T-helper 1 cell treated with Interleukin-12 subunit alpha and Interleukin-12 subunit beta and Interleukin-4 antibody, amounts not matched to agents 30 ng/mL and 1 ng/mL, for 36 hours (primary cell): ENCODE data around the gene MTG1. TPM values are rescaled to one million over a fixed set of nuclear protein-coding genes. Genes with fewer than 3 reads are reported as not detected.
"Not testable (repeated sequence)": the region's sequence is repeated elsewhere in the genome, so short reads cannot be mapped to it uniquely, and the experiment has no call there.

Experiments
- intact Hi-C: fragments of 100-400 bp; cut with micrococcal nuclease; formaldehyde crosslinking; loops from one replicate; pipeline ENCODE4 v1.15.1; 2024
- total RNA-seq: library from RNA; stranded (reverse); gene quantifications from 2 replicates; pipeline ENCODE4 v1.2.3, GENCODE V29; 2022

MTG1 gene
- total RNA-seq, 1 donor from 2014 or later, result 56.0 TPM

GRCh38 chr10:133358162-133358924, 35.6 kb upstream of the MTG1 start:
- intact Hi-C loops, result loop anchor here (1.0 to 5.0 kb wide), 7 partner anchors 15 to 1171 kb away; partner anchors contain the start of genes DPYSL4, ECHS1 and MTG1

- intact Hi-C loops, result loop anchor here (1.0 to 5.0 kb wide), 7 partner anchors 14 to 1172 kb away; partner anchors contain the start of genes DPYSL4, ECHS1 and MTG1
These were observed 35.0 kb upstream of the MTG1 start for GRCh38 chr10:133358925-133359310.

- intact Hi-C loops, result loop anchor here (2.0 to 5.0 kb wide), 2 partner anchors 31 to 1172 kb away; partner anchors contain the start of gene DPYSL4
These were observed 34.4 kb upstream of the MTG1 start for GRCh38 chr10:133359554-133359971.

GRCh38 chr10:133359972-133360610, 33.9 kb upstream of the MTG1 start:
- intact Hi-C loops, result loop anchor here (2.0 to 5.0 kb wide), 2 partner anchors 31 to 1173 kb away; partner anchors contain the start of gene DPYSL4

- intact Hi-C loops, result no loop called here
These were observed 32.7 kb upstream of the MTG1 start for GRCh38 chr10:133361227-133361626.

- intact Hi-C loops, result no loop called here
These were observed 32.0 kb upstream of the MTG1 start for GRCh38 chr10:133361773-133362441.

GRCh38 chr10:133362846-133363245, 31.1 kb upstream of the MTG1 start:
- intact Hi-C loops, result no loop called here

GRCh38 chr10:133364645-133365431, 29.1 kb upstream of the MTG1 start:
- intact Hi-C loops, result no loop called here

- intact Hi-C loops, result no loop called here
These were observed 28.4 kb upstream of the MTG1 start for GRCh38 chr10:133365461-133366129.

- intact Hi-C loops, result no loop called here
These were observed 27.9 kb upstream of the MTG1 start for GRCh38 chr10:133366130-133366478.

GRCh38 chr10:133366751-133367150, 27.2 kb upstream of the MTG1 start:
- intact Hi-C loops, result no loop called here

GRCh38 chr10:133367461-133367860, 26.5 kb upstream of the MTG1 start:
- intact Hi-C loops, result not testable (repeated sequence)

GRCh38 chr10:133368153-133368552, 25.8 kb upstream of the MTG1 start:
- intact Hi-C loops, result no loop called here

GRCh38 chr10:133370030-133370786, 23.7 kb upstream of the MTG1 start:
- intact Hi-C loops, result loop anchor here (10.0 kb wide), 1 partner anchor 915 kb away; no protein-coding TSS in a partner anchor

GRCh38 chr10:133372507-133372906, 21.4 kb upstream of the MTG1 start:
- intact Hi-C loops, result loop anchor here (2.0 to 10.0 kb wide), 2 partner anchors 44 to 918 kb away; no protein-coding TSS in a partner anchor

GRCh38 chr10:133373174-133374090, 20.5 kb upstream of the MTG1 start, which contains the start of gene ECHS1:
Gene ECHS1, minus strand, starts transcription at chr10:133373354. Its CDS starts 21 bp downstream, at chr10:133373333.
- intact Hi-C loops, result loop anchor here (1.0 to 10.0 kb wide), 8 partner anchors 15 to 919 kb away; partner anchors contain the start of genes ADAM8, FUOM and MTG1

GRCh38 chr10:133375357-133376115, 18.4 kb upstream of the MTG1 start:
- intact Hi-C loops, result loop anchor here (5.0 to 10.0 kb wide), 2 partner anchors 921 to 1043 kb away; partner anchors contain the start of gene LRRC27
